HepG2 (cell line): Measurements from ENCODE around the gene CHKA. TPM values are rescaled to one million over a fixed set of nuclear protein-coding genes. Genes with fewer than 3 reads are reported as not detected.

Experiments used
- ARHGAP35 ChIP-seq: sonication (generic); formaldehyde crosslinking; IDR thresholded peaks from 2 replicates; pipeline ENCODE4 v1.9.0; 2022; ENCODE audit warnings: mild to moderate bottlenecking, inconsistent platforms, moderate library complexity, missing genetic modification reagents, borderline replicate concordance
- ATAD3A ChIP-seq: sonication (generic); formaldehyde crosslinking; IDR thresholded peaks from 2 replicates; pipeline ENCODE4 v1.4.0; 2020; ENCODE audit warnings: missing genetic modification reagents
- BCL6 ChIP-seq: IDR thresholded peaks from 2 replicates; pipeline ENCODE4 v1.6.1; 2016; ENCODE audit warnings: missing genetic modification reagents, missing compliant biosample characterization
- MXI1 ChIP-seq: IDR thresholded peaks from 3 replicates; pipeline ENCODE4 v1.6.1; 2012; ENCODE audit warnings: low read depth, low read length, inconsistent platforms, borderline replicate concordance
- NFATC3 ChIP-seq: sonication (generic); formaldehyde crosslinking; IDR thresholded peaks from 2 replicates; pipeline ENCODE4 v1.5.1; 2020; ENCODE audit warnings: mild to moderate bottlenecking, missing genetic modification reagents
- PAF1 ChIP-seq: IDR thresholded peaks from 2 replicates; pipeline ENCODE4 v1.6.1; 2016; ENCODE audit warnings: missing genetic modification reagents, missing compliant biosample characterization
- RARA ChIP-seq: IDR thresholded peaks from 2 replicates; pipeline ENCODE4 v1.6.1; 2016; ENCODE audit warnings: missing genetic modification reagents, missing compliant biosample characterization
- RFX3 ChIP-seq: IDR thresholded peaks from 2 replicates; pipeline ENCODE4 v1.6.1; 2016; ENCODE audit warnings: missing biosample characterization, missing genetic modification reagents
- SAP130 ChIP-seq: IDR thresholded peaks from 2 replicates; pipeline ENCODE4 v1.6.1; 2016; ENCODE audit warnings: low read depth
- ZFP90 ChIP-seq: sonication (generic); formaldehyde crosslinking; IDR thresholded peaks from 2 replicates; pipeline ENCODE4 v1.8.0; 2022; ENCODE audit warnings: missing genetic modification reagents, mild to moderate bottlenecking, inconsistent platforms, borderline replicate concordance
- ZNF251 ChIP-seq: sonication (generic); formaldehyde crosslinking; IDR thresholded peaks from 2 replicates; pipeline ENCODE4 v1.9.0; 2021; ENCODE audit warnings: mild to moderate bottlenecking, missing genetic modification reagents
- ZNF382 ChIP-seq: sonication (generic); formaldehyde crosslinking; IDR thresholded peaks from 2 replicates; pipeline ENCODE4 v1.5.0; 2020; ENCODE audit warnings: missing genetic modification reagents, mild to moderate bottlenecking, borderline replicate concordance
- ZNF530 ChIP-seq: sonication (generic); formaldehyde crosslinking; IDR thresholded peaks from 2 replicates; pipeline ENCODE4 v1.5.0; 2020; ENCODE audit warnings: low read depth, mild to moderate bottlenecking, missing genetic modification reagents
- ZNF644 ChIP-seq: IDR thresholded peaks from 2 replicates; pipeline ENCODE4 v1.6.1; 2016; ENCODE audit warnings: low read depth
- ZNF782 ChIP-seq: sonication (generic); formaldehyde crosslinking; IDR thresholded peaks from 2 replicates; pipeline ENCODE4 v1.4.0; 2020; ENCODE audit warnings: missing genetic modification reagents, mild to moderate bottlenecking, borderline replicate concordance
- ZNF790 ChIP-seq: sonication (generic); formaldehyde crosslinking; IDR thresholded peaks from 2 replicates; pipeline ENCODE4 v1.8.0; 2022; ENCODE audit warnings: missing genetic modification reagents, mild to moderate bottlenecking, borderline replicate concordance
- polyA plus RNA-seq, 8 experiments: library from polyadenylated mRNA; depleted of rRNA in 3 of 8; stranded (reverse) in 7 of 8; unstranded in 1 of 8; fragments of >200 nt; fragmentation: Illumina TruSeq in 4 of 8; extraction: Trizol in 4 of 8; gene quantifications; 2 replicates each; pipeline versions ENCODE4 v1.2.1 to v1.2.3, GENCODE V29; 2011 to 2016; ENCODE audit warnings: low read depth in 4 of 8, missing spikeins in 1 of 8, mixed read lengths in 1 of 8; ENCODE audit not compliant: insufficient read depth in 1 of 8
- total RNA-seq, 5 experiments: library from RNA; depleted of rRNA; stranded (reverse); fragments of >200 nt; fragmentation: Illumina TruSeq; extraction: Trizol; gene quantifications; 2 replicates each; pipeline ENCODE4 v1.2.3, GENCODE V29; 2016; ENCODE audit warnings: low read depth in 1 of 5
- TF ChIP-seq, protein P1 (sequence below): sonication (generic); formaldehyde crosslinking; IDR thresholded peaks from 2 replicates; pipeline ENCODE4 v1.8.0; 2022; ENCODE audit warnings: low read depth, missing genetic modification reagents
- TF ChIP-seq, protein P2 (sequence below): sonication (generic); formaldehyde crosslinking; IDR thresholded peaks from 2 replicates; pipeline ENCODE4 v1.4.0; 2020; ENCODE audit warnings: low read depth, missing genetic modification reagents
- TF ChIP-seq, protein P3 (sequence below): sonication (generic); formaldehyde crosslinking; IDR thresholded peaks from 2 replicates; pipeline ENCODE4 v1.5.0; 2020; ENCODE audit warnings: missing genetic modification reagents

The CHKA gene
- total and polyA plus RNA-seq, 2 of the 13 experiments (the other 11 are each of a cell fraction or from before 2014, with no cell fraction given): 71.6 to 92.7 TPM

DNA sequence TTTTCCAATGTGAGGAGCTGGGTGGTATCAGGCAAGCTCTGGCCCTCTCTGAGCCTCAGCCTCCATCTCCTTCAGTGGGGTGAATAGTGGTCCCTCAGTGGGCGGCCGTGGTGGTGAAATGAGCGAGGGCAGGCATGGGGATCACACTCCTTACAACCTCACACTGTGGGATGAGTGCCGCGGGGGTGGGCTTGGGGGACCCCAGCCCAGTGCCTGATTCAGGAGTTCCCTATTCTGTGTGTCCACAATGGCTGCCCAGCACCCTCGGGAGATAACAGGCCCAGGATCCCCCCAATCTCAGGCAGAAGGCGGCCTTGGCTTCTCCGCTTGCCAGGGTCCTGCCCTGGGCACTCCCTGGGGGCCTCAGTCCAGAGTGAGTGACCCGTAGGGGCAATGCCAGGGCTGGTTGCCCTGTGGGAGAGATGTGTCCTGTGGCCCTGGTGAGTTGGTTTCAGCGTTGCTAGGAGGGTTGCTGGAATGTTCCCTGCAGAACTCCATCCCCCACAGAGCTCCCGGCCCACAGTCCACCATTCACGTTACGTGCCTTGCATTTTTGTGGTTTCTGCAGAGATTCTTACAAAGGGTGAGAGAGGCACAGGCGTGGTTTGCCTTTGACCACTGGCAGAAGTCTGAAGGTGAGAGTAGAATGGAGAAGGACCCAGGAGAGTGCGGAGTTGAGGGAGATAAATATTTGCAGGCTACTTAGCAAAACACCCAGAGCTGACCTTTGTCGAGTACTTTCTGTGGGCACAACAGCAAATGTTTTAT is 108.2 kb downstream of the CHKA start (continued):
- TF ChIP-seq, protein P1, sequence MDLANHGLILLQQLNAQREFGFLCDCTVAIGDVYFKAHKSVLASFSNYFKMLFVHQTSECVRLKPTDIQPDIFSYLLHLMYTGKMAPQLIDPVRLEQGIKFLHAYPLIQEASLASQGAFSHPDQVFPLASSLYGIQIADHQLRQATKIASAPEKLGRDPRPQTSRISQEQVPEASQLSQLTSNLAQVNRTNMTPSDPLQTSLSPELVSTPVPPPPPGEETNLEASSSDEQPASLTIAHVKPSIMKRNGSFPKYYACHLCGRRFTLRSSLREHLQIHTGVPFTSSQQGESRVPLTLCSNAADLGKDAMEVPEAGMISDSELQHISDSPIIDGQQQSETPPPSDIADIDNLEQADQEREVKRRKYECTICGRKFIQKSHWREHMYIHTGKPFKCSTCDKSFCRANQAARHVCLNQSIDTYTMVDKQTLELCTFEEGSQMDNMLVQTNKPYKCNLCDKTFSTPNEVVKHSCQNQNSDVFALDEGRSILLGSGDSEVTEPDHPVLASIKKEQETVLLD (CRISPR knock-in tag): no peak
- no peak for TF ChIP-seq ARHGAP35 (CRISPR knock-in tag)
- no peak; the same call in 1 of the 2 replicates for TF ChIP-seq ZFP90 (CRISPR knock-in tag)
- TF ChIP-seq MXI1: no peak; the same call in 2 of the 3 replicates
- 0 out of 2 replicates have a peak, but pooled peaks have one; percentile 18 for TF ChIP-seq ZNF644
- TF ChIP-seq RARA: peak; percentile 78
- TF ChIP-seq ZNF530 (CRISPR knock-in tag): no peak
- peak; percentile 68 for TF ChIP-seq SAP130 (CRISPR knock-in tag)
- TF ChIP-seq, protein P2, sequence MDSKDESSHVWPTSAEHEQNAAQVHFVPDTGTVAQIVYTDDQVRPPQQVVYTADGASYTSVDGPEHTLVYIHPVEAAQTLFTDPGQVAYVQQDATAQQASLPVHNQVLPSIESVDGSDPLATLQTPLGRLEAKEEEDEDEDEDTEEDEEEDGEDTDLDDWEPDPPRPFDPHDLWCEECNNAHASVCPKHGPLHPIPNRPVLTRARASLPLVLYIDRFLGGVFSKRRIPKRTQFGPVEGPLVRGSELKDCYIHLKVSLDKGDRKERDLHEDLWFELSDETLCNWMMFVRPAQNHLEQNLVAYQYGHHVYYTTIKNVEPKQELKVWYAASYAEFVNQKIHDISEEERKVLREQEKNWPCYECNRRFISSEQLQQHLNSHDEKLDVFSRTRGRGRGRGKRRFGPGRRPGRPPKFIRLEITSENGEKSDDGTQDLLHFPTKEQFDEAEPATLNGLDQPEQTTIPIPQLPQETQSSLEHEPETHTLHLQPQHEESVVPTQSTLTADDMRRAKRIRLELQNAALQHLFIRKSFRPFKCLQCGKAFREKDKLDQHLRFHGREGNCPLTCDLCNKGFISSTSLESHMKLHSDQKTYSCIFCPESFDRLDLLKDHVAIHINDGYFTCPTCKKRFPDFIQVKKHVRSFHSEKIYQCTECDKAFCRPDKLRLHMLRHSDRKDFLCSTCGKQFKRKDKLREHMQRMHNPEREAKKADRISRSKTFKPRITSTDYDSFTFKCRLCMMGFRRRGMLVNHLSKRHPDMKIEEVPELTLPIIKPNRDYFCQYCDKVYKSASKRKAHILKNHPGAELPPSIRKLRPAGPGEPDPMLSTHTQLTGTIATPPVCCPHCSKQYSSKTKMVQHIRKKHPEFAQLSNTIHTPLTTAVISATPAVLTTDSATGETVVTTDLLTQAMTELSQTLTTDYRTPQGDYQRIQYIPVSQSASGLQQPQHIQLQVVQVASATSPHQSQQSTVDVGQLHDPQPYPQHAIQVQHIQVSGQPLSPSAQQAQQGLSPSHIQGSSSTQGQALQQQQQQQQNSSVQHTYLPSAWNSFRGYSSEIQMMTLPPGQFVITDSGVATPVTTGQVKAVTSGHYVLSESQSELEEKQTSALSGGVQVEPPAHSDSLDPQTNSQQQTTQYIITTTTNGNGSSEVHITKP: no peak
- 0 out of 2 replicates have a peak, but pooled peaks have one; percentile 39 for TF ChIP-seq RFX3 (CRISPR knock-in tag)
- TF ChIP-seq ZNF782 (CRISPR knock-in tag): no peak
- no peak for TF ChIP-seq ZNF251 (CRISPR knock-in tag)
- peak; percentile 39; the same call in 1 of the 2 replicates for TF ChIP-seq BCL6 (CRISPR knock-in tag)
- no peak for TF ChIP-seq ATAD3A
- no peak for TF ChIP-seq ZNF382 (CRISPR knock-in tag)
- TF ChIP-seq, protein P3, sequence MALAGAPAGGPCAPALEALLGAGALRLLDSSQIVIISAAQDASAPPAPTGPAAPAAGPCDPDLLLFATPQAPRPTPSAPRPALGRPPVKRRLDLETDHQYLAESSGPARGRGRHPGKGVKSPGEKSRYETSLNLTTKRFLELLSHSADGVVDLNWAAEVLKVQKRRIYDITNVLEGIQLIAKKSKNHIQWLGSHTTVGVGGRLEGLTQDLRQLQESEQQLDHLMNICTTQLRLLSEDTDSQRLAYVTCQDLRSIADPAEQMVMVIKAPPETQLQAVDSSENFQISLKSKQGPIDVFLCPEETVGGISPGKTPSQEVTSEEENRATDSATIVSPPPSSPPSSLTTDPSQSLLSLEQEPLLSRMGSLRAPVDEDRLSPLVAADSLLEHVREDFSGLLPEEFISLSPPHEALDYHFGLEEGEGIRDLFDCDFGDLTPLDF (CRISPR knock-in tag): no peak
- no peak for TF ChIP-seq NFATC3 (CRISPR knock-in tag)
- TF ChIP-seq ZNF790: no peak
- TF ChIP-seq PAF1 (CRISPR knock-in tag): no peak
